Gastroesophageal sphincter (tissue), 3 donors: ENCODE measurements around the gene NAA60.

Experiments
- EP300 ChIP-seq: sonication (generic); formaldehyde crosslinking; IDR thresholded peaks from one replicate; pipeline ENCODE4 v1.6.1; 2017; ENCODE audit warnings: antibody characterized with exemption, mild to moderate bottlenecking
- POLR2A ChIP-seq, 2 donors: fragments of 450-650 bp; IDR thresholded peaks; one replicate each; pipeline ENCODE4 v1.6.1; 2017; ENCODE audit warnings: antibody characterized with exemption in 2 of 2, mild to moderate bottlenecking in 2 of 2, moderate library complexity in 1 of 2
- POLR2AphosphoS5 ChIP-seq: sonication (generic); formaldehyde crosslinking; IDR thresholded peaks from one replicate; pipeline ENCODE4 v1.6.1; 2017; ENCODE audit warnings: antibody characterized with exemption
- TF ChIP-seq, protein P1 (sequence below), 4 experiments: fragments of 200-600 bp in 2 of 4; fragments of 450-650 bp in 2 of 4; sonication (generic) in 1 of 4; IDR thresholded peaks; one replicate each; pipeline ENCODE4 v1.5.1; 2017 to 2019; ENCODE audit warnings: antibody characterized with exemption in 4 of 4, mild to moderate bottlenecking in 2 of 4, moderate library complexity in 2 of 4

DNA sequence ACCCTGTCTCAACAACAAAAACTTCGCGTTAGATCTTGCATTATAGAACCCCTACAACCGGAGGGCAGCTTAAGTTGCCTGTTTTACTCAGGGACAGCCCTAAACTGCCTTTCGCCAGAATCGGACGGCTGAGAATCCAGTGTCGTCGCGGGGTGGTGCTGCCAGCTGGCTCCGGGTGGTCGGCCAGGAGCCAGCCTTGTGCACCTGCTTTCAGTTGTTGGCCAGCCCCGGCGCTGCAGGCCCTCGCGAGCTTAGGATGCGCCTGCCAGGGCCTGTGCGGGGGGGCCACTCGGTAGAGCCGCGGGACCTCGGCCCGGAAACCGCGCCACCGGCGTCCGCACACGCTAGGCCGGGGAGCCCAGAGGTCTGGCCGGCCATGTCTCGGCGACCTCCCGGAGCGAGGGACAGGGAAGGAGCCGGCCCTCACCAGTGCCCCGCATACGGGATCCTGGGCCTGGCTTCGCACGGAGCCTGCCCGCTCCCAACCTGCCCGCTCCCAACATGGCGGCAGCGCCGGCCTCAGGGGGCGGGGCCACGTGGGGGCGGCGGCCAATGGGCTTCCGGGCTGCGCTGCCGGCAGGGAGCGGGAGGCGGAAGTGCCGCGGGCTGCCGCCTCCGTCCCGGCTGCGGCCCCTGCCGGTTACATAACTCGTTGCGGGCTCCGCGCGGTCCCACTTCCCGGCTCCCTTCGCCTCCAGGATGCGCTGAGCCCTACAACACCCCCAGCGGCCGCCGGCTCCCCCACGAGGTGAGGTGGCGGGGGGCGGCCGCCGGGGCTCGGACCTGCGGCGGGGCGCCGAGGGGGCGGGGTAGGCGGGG is 14.2 kb downstream of the NAA60 start:
- TF ChIP-seq, protein P1, sequence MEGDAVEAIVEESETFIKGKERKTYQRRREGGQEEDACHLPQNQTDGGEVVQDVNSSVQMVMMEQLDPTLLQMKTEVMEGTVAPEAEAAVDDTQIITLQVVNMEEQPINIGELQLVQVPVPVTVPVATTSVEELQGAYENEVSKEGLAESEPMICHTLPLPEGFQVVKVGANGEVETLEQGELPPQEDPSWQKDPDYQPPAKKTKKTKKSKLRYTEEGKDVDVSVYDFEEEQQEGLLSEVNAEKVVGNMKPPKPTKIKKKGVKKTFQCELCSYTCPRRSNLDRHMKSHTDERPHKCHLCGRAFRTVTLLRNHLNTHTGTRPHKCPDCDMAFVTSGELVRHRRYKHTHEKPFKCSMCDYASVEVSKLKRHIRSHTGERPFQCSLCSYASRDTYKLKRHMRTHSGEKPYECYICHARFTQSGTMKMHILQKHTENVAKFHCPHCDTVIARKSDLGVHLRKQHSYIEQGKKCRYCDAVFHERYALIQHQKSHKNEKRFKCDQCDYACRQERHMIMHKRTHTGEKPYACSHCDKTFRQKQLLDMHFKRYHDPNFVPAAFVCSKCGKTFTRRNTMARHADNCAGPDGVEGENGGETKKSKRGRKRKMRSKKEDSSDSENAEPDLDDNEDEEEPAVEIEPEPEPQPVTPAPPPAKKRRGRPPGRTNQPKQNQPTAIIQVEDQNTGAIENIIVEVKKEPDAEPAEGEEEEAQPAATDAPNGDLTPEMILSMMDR (IDR thresholded peaks at IDR 0.05) = peak in 3 of 4 experiments; percentile 64 to 74 (median 66)
- TF ChIP-seq POLR2AphosphoS5 (peak; percentile 79), POLR2A (IDR thresholded peaks at IDR 0.05) (peak; percentile 62 to 69), EP300 (no peak)
